ENCODE results near the gene B3GNT7.
A peak's percentile ranks its signal among the peaks of the same experiment; 100 is the strongest.
"Not testable (repeated sequence)": the region's sequence is repeated elsewhere in the genome, so short reads cannot be mapped to it uniquely, and the experiment has no call there.

Gene B3GNT7

GRCh38 chr2:231404183-231404578 lies 8.7 kb downstream of the B3GNT7 start:
- not testable (repeated sequence) for DNase-seq

- not testable (repeated sequence) for DNase-seq
Measured at GRCh38 chr2:231405601-231406367, 10.3 kb downstream of the B3GNT7 start.

GRCh38 chr2:231407686-231408085 lies 12.2 kb downstream of the B3GNT7 start:
- DNase-seq = not testable (repeated sequence)

DNA sequence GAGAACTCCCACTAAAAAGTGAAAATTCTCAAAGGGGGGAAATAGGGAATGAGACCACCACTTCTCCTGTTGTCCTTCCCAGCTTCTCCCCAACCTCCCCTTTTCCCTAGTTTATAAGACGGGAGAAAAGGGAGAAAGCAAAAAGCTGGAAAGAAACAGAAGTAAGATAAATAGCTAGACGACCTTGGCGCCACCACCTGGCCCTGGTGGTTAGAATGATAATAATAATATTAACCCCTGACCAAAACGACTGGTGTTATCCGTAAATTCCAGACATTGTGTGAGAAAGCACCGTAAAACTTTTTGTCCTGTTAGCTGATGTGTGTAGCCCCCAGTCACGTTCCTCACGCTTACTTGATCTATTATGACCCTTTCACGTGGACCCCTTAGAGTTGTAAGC lies 12.8 kb downstream of the B3GNT7 start:
- DNase-seq = not testable (repeated sequence)

GRCh38 chr2:231409776-231410175 lies 14.3 kb downstream of the B3GNT7 start:
- DNase-seq = no peak

DNA sequence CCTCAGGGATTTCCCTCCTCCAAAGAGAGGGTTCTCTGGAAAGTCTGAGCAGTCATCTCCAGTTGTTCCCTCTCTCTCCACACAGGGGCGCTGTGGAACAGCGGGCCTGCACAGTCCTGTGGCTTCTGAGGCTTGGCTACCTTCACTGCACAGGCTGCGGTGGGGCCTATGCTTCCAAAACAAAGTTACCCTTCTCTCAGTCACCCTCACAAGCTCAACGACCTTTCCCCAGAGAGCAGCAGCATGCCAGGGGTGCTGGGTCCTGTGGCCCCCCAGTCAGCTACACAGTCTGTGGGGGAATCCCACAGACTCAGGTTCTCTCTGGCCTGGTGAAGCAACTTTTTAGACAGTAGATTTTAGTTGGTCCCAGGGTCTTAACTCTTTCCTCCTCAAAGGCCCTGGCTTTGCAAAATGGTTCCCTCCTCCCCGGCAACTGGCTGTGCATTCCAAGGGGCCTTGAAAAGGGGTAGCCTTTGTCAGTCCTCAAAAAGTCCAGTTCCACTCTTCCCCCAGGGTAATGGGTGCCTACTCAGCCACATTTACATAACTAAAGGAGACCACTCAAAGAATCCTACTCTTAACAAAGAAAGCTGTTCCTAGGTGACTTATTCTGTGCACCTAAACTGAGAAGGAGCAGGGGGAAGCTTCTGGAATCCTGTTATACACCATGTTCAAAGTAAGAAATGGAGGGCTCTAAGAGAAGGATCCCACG lies 14.9 kb downstream of the B3GNT7 start:
- DNase-seq = no peak

GRCh38 chr2:231411237-231411636 lies 15.7 kb downstream of the B3GNT7 start:
- DNase-seq = no peak

DNA sequence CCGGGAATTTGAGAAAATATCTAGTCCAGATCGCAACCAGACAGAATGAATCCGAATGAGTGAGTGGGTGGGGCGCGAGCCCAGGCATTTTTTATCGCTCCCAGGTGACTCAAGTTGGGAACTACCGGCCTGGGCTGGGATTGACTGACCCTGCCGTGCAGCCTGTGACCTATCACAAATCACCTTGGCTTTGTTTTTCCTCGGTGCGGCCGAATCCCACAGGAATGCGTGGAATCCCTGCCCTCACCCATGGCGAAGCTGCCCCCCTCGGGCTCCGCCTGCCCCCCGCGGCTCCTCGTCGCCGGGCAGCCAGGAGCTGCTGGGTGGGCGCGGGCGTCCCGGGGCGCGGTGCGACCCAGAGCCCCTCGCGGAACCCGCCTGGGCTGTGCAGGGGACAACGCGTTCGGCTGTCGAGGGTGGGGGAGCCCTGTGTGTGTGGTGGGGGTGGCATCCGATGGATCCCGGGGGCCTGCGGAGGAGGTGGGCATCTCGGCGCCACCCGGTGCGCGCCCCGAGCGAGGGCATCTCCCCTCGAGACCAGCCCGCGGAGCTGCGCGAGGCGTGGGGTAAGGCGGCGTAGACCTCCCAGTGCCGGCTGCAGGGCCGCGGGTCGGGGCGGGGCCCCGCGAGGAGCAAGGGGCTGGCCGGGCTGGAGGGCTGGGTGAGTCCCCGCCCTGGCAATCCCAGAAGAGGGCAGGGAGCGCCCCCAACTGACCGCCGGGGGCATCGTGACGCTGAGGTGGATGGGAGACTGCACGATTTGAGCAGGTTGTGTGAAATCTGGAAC lies 16.5 kb downstream of the B3GNT7 start:
- peak; percentile 65 to 79 for DNase-seq

DNA sequence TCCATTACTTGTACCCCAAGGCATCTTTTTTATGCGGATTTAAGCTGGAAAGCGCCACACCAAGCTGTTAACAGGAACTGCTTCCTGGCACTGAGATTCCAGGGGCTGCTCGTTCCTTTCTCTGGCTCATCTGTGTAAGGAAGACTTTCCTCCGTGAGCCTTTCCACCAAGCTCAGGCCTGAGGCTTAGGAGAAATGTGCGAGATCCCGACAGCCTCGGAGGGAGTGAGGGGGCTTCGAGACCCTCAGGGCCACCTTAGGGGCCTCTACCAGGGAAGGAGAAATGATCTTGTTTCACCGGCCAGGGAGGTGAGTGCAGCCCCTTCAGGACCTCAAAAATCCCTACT lies 17.1 kb downstream of the B3GNT7 start:
- DNase-seq = no peak

- DNase-seq = no peak
Measured at GRCh38 chr2:231413456-231413855, 17.9 kb downstream of the B3GNT7 start.

GRCh38 chr2:231413921-231414476 lies 18.5 kb downstream of the B3GNT7 start:
- no peak for DNase-seq

DNA sequence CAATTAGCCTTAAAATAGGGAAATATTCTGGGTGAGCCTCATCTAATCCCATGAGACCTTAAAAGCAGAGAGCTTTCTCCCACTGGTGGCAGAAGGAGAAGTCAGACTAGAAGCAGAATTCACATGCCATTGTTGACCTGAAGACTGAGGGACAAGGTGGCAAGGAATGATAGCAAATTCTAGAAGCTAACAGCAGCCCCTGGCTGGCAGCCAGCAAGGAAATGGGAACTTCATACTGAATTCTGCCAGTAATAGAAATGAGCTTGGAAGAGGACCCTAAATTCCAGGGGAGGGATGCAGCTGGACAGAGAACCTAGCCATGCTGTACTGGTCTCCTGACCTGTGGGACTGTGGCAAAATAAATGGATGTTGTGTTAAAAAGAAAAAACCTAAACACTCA lies 19.5 kb downstream of the B3GNT7 start:
- DNase-seq = no peak

DNA sequence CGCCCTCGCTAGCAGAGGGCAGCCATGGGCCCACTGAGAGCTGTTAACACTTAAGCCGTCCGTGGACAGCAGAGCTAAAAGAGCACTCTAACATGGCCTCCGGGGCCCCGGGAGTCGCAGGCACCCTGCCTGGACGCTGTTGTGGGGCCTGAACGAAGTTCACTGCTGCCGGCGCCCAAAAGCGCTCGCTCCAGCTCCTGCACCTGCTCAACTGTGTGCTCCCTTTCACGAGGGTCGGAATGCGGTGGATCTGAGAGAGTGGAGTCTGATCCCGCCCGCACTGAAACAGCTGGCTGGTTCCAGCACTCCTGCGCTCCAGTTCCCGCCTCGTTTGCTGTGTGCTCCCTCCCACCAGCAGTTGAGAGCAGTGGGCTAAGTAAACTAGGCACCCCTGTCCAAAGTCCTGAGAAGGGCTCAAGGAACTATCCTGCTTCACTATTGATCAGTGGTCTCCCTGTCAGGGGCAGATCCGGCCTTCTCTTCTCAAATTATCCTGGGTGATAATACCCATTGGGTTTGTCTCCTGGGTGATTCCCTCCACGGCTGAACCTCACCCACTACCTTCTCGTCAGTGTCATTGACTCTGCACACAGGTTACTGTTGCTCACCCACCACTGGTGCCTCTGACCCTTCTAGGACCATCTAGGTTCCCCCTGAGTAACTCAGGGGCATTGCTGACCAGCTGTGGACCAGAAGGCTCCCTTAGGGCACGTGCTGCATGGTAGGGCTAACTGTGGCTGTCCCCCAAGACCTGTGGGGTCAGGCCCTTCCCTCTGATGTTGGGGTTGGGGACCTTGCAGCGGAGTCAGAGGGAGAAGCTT lies 23.5 kb downstream of the B3GNT7 start:
- DNase-seq = no peak

DNA sequence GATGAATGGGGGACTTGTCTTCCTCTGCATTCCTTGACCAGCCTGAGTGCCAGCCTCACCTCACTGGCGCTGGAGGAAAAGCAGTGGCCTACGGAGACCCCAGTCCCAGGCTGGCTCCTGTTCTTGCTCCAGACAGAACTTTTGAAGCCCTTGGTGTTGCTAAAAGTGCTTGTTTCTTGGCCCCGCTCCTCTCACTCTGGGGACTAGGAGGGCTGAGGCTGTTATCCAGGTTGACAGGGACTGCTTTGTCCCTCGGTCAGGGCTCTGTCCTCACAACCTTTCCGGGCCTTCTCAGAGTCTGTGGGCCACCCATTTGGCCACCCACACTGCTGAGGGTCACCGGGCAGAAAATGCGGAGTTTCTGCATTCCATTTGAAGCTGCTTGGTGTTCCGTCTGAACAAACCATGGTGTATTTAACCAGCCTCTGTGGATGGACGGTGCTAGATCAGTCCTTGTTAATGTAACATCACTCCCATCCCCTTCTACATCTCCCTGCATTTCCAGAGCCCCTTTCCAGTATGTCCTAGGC lies 25.6 kb downstream of the B3GNT7 start:
- DNase-seq = no peak

- no peak for DNase-seq
Measured at GRCh38 chr2:231422056-231422455, 26.5 kb downstream of the B3GNT7 start.

- DNase-seq = no peak
Measured at GRCh38 chr2:231423176-231423575, 27.7 kb downstream of the B3GNT7 start.

GRCh38 chr2:231425291-231425810 lies 29.8 kb downstream of the B3GNT7 start:
- DNase-seq = no peak

DNA sequence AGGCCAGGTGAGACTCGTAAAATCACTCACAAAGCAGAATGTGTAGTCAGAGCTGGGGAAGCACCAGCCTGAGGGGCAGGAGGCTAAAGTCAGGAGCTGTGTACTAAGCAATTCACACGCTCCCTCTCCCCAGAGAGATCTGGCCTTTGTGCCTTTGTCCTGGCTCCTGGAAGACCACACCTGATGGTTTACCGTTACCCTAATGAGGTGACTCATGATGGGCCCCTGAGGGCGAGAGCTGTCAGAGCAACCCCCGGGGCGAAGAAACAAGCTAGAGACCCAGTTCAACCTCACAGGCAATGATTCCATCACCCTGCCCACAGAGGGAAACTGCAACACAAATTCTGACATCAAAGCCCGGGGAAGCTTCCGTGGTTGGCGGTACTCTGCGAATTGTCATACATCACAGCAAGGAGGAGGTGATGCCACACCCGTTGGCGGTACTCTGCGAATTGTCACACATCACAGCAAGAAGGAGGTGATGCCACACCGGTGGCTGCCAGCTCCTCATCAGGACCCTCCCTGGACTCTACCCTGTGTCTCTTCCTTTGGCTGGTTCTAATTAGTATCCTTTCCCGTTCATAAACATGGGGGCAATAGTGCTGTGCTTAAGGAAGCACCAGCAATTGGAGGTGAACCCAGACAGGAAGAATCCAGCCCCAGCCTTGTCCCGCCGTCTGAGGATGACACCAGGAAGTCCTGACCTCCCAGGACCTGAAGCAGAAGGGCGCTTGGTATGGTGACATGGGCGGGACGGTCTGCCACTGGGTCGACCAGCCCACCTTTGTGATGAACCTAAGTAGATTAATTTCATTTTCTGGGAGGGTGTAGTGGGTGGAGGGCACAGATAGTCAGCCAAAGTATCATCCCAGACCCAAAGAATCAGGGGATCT lies 30.5 kb downstream of the B3GNT7 start:
- peak in 1 of 2 experiments; percentile 41 for DNase-seq

DNA sequence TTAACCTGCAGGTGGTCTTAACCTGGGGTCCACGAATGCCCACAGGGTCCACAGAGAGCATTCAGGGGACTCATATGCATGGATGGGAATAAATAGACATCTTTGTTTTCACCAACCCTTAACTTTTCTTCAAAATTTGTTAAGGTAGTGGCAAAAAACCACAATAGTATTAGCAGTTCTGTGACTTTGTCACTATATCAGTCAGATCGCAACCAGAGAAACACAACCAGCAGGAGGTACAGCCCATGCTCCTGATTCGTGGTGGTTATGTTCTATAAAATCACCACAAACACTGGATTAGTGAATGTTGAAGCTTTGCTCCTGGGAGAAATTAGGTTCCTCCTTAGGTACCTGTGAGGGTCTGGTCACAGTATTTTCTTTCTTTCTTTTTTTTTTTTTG lies 31.6 kb downstream of the B3GNT7 start:
- DNase-seq = no peak

GRCh38 chr2:231429152-231429551 lies 33.6 kb downstream of the B3GNT7 start:
- no peak for DNase-seq

DNA sequence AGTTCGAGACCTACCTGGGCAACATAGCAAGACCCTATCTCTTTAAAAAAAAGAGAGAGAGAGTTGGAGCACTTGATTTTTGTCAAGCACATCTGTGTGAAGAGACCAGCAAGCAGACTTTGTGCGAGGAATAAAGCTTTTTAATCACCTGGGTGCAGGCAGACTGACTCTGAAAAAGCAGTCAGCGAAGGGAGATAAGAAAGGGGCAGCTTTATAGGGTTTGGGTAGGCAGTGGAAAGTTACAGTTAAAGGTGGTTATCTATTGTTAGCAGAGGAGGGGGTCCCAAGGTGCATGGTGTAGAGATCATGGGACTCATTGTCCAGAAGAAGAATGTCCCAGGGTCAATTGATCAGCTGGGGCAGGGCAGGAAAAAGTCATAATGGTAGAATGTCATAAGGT lies 34.4 kb downstream of the B3GNT7 start:
- DNase-seq = no peak

All from NCI-H1930 (cell line).